Skin epidermis (tissue), 12 donors: ENCODE data around the gene ID2.
"Not testable (repeated sequence)": the region's sequence is repeated elsewhere in the genome, so short reads cannot be mapped to it uniquely, and the experiment has no call there.

ENCODE experiments used
- H3K27ac ChIP-seq, 21 experiments: fragments of 200-600 bp; sonication (generic) in 11 of 21; one replicate each; pipeline ENCODE4 v1.5.0; 2020; ENCODE audit warnings: mild to moderate bottlenecking in 3 of 21, inconsistent platforms in 2 of 21, moderate library complexity in 2 of 21
- H3K4me3 ChIP-seq, 7 experiments: fragments of 200-600 bp; sonication (generic) in 2 of 7; one replicate each; pipeline ENCODE4 v1.5.0; 2020; ENCODE audit warnings: inconsistent platforms in 2 of 7, mild to moderate bottlenecking in 2 of 7, moderate library complexity in 1 of 7

Gene ID2

GRCh38 chr2:8720741-8721140 lies 38.9 kb downstream of the ID2 start:
- Histone ChIP-seq H3K4me3 (no peak overlapping the region), H3K27ac (no peak overlapping the region)

GRCh38 chr2:8721410-8721809 lies 39.6 kb downstream of the ID2 start:
- no peak overlapping the region for H3K27ac ChIP-seq
- no peak overlapping the region for H3K4me3 ChIP-seq

DNA sequence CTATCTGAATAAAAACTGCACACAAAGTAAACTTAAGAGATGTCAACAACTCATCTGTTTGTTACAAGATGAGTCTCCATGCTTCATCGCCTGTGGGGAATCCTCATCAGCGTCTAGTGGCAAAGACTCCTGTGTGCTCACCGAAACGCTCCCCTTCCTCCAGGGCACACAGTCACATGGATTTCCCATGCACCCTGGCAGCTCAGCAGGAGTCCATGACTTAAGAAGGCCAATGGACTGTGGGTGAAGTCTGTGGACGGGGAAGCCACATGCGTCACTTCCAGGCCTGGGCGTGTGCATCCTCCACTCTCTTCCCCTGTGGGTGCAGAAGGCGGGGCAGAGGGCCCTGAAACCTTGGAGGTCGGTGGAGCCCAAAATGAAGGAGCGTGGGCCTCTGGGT lies 41.1 kb downstream of the ID2 start:
- H3K4me3 ChIP-seq, result no peak overlapping the region
- no peak overlapping the region for H3K27ac ChIP-seq

GRCh38 chr2:8725838-8726237 lies 44.0 kb downstream of the ID2 start:
- no peak overlapping the region for H3K4me3 ChIP-seq
- no peak overlapping the region for H3K27ac ChIP-seq

GRCh38 chr2:8728305-8729015 lies 46.6 kb downstream of the ID2 start:
- Histone ChIP-seq H3K4me3 (no peak overlapping the region), H3K27ac (no peak overlapping the region)

- not testable (repeated sequence) for H3K4me3 ChIP-seq
Observed at GRCh38 chr2:8729101-8729500, 47.2 kb downstream of the ID2 start.

DNA sequence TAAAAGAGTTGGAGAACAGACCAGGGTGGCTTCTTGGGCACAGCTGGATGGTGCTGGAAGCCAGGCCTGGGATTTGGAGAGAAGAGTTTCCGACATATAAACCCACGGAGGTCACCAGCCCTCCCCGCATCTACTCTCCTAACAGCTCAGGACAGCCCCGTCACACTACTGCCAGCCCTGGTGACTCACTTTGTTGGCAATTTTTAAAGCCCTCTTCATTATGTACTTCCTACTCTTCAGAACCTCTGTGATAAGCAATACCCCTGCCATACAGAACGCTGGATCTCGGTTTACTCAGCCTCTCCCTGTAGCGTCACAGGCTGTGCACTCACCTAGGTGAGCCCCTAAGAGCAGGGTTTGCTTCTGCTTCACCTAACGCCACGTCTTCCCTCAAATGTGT lies 48.1 kb downstream of the ID2 start:
- H3K27ac ChIP-seq, result no peak overlapping the region

More at GRCh38 chr2:8729101-8729500, 47.2 kb downstream of the ID2 start:
- H3K27ac ChIP-seq, result not testable (repeated sequence)

GRCh38 chr2:8732601-8733000 lies 50.7 kb downstream of the ID2 start:
- no peak overlapping the region for H3K27ac ChIP-seq
- no peak overlapping the region for H3K4me3 ChIP-seq

More for the DNA sequence above, 48.1 kb downstream of the ID2 start:
- no peak overlapping the region for H3K4me3 ChIP-seq
